Brain microvascular endothelial cell (primary cell): Measurements from ENCODE around the gene RGS7.
"Not testable (repeated sequence)": the region's sequence is repeated elsewhere in the genome, so short reads cannot be mapped to it uniquely, and the experiment has no call there.

Experiments
- DNase-seq: peaks from one replicate; pipeline ENCODE4 v3.0.0-alpha.2; 2020
- H3K27ac ChIP-seq: fragments of 250-450 bp; sonication (Bioruptor Pico); 2 replicates; pipeline ENCODE4 v1.5.1; 2020; ENCODE audit warnings: mild to moderate bottlenecking, moderate library complexity
- H3K27me3 ChIP-seq: fragments of 250-450 bp; sonication (Bioruptor Pico); replicated peaks from 2 replicates; pipeline ENCODE4 v1.5.1; 2020; ENCODE audit warnings: mild to moderate bottlenecking
- H3K36me3 ChIP-seq: fragments of 250-450 bp; sonication (Bioruptor Pico); replicated peaks from 2 replicates; pipeline ENCODE4 v1.5.1; 2020; ENCODE audit warnings: mild to moderate bottlenecking
- H3K4me3 ChIP-seq: 2 replicates; pipeline ENCODE4 v1.5.1; 2011; ENCODE audit warnings: low read depth, mild to moderate bottlenecking, control low read depth, low read length, moderate library complexity
- in situ Hi-C: cut with HindIII; loops from 2 replicates; pipeline ENCODE4 v1.10.0; 2017; ENCODE audit warnings: low sequenced_read_pairs, low pct_ligation_motif_present
- TF ChIP-seq, protein P1 (sequence below): IDR thresholded peaks from 2 replicates; pipeline ENCODE4 v1.5.1; 2011; ENCODE audit warnings: low read depth, mild to moderate bottlenecking, moderate library complexity, low read length, control low read depth, inconsistent platforms; ENCODE audit errors: missing control alignments

RGS7 gene

DNA sequence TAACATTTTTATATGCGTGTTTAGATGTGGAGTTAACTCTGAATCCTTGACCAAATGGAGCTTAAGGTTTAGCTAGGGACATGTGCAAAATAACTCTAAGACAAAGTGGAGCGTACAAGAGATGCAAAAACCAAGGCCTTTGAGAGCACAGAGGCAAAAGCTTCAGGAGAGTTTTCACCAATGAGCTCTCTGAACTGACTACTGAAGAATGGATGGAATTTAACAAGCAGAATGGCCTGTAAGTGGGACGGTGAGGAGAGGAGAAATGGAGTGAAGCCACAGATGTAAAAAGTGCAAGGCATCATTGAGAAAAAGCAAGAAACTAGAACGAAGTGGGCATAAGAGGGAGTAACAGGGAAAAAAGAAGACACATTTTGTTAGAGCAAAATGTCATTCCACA is 260.0 kb downstream of the RGS7 start:
- Histone ChIP-seq H3K27ac (no peak overlapping the region), H3K4me3 (no peak overlapping the region), H3K36me3 (no peaks in the 10 kb centered on the region), H3K27me3 (no peaks in the 10 kb centered on the region)
- in situ Hi-C loops = no loop called here
- TF ChIP-seq, protein P1, sequence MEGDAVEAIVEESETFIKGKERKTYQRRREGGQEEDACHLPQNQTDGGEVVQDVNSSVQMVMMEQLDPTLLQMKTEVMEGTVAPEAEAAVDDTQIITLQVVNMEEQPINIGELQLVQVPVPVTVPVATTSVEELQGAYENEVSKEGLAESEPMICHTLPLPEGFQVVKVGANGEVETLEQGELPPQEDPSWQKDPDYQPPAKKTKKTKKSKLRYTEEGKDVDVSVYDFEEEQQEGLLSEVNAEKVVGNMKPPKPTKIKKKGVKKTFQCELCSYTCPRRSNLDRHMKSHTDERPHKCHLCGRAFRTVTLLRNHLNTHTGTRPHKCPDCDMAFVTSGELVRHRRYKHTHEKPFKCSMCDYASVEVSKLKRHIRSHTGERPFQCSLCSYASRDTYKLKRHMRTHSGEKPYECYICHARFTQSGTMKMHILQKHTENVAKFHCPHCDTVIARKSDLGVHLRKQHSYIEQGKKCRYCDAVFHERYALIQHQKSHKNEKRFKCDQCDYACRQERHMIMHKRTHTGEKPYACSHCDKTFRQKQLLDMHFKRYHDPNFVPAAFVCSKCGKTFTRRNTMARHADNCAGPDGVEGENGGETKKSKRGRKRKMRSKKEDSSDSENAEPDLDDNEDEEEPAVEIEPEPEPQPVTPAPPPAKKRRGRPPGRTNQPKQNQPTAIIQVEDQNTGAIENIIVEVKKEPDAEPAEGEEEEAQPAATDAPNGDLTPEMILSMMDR = no peak
- DNase-seq = no peak

DNA sequence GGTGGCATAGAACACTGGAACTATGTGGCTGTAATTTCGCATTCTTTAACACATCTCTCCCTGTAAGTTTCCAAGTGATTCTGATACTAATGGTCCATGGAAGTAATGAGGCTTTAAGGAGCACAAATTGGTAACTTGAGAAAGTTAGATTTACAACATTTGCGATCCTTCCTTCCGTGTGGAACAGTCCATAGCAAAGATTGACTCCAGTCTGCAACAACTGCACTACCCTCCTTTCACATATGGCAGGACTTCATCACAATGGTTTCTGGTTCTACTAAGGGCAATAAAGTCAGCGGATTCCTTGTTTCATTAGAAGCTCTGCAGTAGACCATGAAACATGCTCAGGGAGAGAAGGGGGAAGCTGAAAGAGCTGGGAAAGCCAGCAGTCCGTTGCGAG is 261.2 kb downstream of the RGS7 start:
- TF ChIP-seq, protein P1 = no peak
- DNase-seq = no peak
- Histone ChIP-seq H3K4me3 (no peak overlapping the region), H3K36me3 (no peaks in the 10 kb centered on the region), H3K27ac (no peak overlapping the region), H3K27me3 (no peaks in the 10 kb centered on the region)
- in situ Hi-C loops = no loop called here

DNA sequence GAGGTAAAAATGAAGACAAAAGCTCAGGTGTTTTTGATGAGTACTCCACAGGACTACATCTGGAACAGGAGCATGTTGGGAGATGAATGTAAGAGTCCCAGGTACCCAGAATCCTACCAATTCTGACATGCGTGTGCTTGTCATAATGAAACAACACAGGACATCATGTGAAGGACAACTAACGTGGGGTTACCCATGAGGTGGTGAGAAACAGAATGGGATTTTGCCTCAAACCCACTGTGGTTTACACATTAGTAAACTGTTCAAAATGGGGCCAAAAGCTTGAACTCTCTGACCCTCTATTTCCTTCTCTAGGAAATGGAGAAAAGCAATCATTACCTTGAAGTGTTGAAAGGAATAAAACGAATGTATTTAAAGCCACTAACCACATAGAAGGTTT is 266.2 kb downstream of the RGS7 start:
- in situ Hi-C loops = no loop called here
- H3K4me3 ChIP-seq = no peak overlapping the region
- H3K36me3 ChIP-seq = no peaks in the 10 kb centered on the region
- TF ChIP-seq, protein P1 = no peak
- no peak for DNase-seq
- no peaks in the 10 kb centered on the region for H3K27me3 ChIP-seq
- no peak overlapping the region for H3K27ac ChIP-seq

DNA sequence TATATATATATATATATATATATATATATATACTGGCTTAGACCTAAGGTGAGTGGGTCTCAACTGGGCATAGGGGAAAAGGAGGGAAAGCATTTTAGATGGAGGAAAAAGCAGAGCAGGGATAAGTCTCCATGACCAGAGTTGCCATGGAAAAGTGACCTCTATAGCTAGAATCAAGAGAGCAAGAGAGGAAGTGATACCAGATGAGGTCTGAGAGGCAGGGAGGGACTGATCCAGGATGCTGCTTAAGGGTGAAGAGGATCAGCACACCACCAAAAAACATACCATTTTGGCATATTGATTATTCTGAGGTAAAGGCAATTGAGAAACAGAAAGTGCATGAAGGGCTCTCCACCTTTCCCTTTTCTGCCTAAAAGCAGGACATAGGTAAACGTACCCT is 267.9 kb downstream of the RGS7 start:
- DNase-seq, H3K27me3 ChIP-seq, H3K27ac ChIP-seq, H3K36me3 ChIP-seq, in situ Hi-C loops, H3K4me3 ChIP-seq: not testable (repeated sequence)

DNA sequence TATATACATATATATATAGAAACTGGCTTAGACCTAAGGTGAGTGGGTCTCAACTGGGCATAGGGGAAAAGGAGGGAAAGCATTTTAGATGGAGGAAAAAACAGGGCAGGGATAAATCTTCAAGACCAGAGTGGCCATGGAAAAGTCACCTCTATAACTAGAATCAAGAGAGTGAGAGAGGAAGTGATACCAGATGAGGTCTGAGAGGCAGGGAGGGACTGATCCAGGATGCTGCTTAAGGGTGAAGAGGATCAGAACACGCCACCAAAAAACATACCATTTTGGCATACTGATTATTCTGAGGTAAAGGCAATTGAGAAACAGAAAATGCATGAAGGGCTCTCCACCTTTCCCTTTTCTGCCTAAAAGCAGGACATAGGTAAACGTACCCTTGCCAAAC is 268.9 kb downstream of the RGS7 start:
- in situ Hi-C loops, H3K36me3 ChIP-seq, H3K27ac ChIP-seq, DNase-seq, H3K27me3 ChIP-seq, H3K4me3 ChIP-seq: not testable (repeated sequence)

DNA sequence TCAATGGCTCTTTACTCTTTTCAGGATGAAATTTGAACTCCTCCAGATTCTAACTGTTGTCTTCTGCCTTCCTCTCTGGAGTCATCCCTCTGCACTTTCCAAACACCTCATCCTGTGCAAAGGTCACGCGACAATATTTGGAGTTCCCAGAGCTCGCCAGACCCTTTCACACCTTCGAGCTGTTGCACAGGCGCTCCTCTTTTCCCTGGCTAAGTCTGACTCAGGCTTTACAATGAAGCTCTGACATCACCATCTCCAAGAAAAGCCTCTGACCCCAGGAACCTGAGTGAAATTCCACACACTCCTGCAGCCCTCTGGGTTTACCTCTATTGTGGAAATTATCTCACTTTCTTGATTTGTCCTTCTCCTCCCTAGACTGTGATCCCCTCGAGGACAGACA is 270.3 kb downstream of the RGS7 start:
- Histone ChIP-seq H3K27ac (no peak overlapping the region), H3K4me3 (no peak overlapping the region), H3K36me3 (no peaks in the 10 kb centered on the region), H3K27me3 (no peaks in the 10 kb centered on the region)
- no peak for DNase-seq
- TF ChIP-seq, protein P1 = no peak
- in situ Hi-C loops = no loop called here

DNA sequence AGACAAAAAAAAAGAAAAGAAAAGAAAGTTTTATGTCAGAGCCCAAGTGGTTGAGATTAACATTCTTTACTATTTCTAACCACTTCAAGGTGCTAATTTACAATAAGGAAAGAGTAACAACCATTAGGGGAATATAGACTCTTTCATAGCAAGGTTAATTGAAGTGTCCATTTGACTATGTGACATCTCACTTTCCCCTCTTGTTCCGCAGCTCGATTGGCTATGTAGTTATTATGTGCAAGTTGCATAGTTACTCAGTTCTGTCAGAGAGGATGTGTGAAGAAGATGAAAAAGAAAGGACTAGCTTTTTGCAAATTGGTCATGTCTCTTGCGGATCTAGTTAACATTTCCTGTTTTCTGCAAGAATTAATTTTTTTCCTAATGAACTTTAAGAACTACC is 273.7 kb downstream of the RGS7 start:
- in situ Hi-C loops = no loop called here

More for the DNA sequence above, 273.7 kb downstream of the RGS7 start:
- no peaks in the 10 kb centered on the region for H3K36me3 ChIP-seq
- no peak overlapping the region for H3K27ac ChIP-seq
- no peak for DNase-seq
- no peak overlapping the region for H3K4me3 ChIP-seq
- TF ChIP-seq, protein P1 = no peak
- no peaks in the 10 kb centered on the region for H3K27me3 ChIP-seq
